Forelimb muscle (tissue), 1 donor: Measurements from ENCODE around the gene HYAL3. TPM values are rescaled to one million over a fixed set of nuclear protein-coding genes. Genes with fewer than 3 reads are reported as not detected.
A peak's percentile ranks its signal among the peaks of the same experiment; 100 is the strongest.

Experiments
- DNase-seq: peaks from one replicate; pipeline ENCODE4 v3.0.0-alpha.2; 2013; ENCODE audit warnings: low read depth
- polyA plus RNA-seq: library from polyadenylated mRNA; unstranded; fragments of 120-200 nt; gene quantifications from one replicate; pipeline ENCODE4 v1.2.1, GENCODE V29; 2013; ENCODE audit not compliant: insufficient read length

HYAL3 gene
- polyA plus RNA-seq, 1 donor, result 2.3 TPM

DNA sequence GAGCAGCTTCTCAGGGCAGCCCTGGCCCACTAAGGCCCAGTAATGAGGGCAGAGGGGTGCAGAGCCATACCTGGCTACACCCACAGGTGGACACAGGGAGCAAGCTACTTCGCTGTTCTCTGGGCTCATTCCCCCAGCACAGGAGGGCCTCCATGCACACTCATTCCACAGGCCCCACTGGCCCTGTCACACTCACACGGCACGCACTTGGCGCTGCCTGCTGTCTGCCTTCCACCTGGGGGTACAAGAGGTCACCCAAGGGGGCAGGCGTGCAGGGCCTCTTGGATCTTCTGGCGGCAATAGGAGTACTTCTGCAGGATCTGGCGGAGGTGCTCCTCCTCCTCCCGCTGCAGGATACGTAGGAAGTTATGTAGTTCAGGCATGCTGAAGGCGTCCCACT lies 31.1 kb upstream of the HYAL3 start:
- DNase-seq, result no peak

DNA sequence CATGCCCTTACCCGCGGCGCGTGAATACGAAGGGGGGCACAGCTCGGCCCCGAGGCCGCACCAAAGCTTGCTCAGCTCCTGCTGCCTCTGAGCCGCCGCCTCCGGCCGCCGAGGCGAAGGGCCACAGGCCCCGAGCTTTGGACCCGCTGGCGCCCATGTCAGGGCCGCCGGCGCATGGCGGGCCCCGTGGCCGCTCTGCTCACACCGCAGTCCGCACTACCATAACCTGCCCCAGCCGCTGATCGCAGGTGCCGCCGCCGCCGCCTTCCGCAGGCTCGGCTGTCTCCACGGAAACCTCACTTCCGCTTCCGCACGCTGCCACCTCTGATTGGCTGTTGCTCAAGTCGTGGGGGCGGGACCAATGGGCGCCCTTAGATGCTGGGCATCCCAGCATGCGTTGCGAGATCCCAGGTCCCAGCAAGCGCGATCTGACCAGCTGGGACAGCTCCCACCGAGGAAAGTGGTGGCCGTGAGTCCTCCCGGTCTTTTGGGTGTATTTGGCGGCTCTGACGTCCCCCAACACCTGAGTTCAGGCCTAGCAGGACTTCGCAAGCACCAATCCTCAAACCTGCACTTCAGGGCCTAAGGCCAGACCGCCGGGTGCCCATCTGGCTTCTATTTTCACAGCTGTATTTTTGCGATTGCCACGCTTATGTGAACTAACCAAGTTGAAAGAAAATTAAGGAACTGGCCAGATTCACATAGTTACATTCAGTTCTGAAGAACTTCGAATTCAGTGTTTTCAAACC lies 28.9 kb upstream of the HYAL3 start, which contains the start of gene TUSC2:
Gene TUSC2, minus strand, starts transcription at position 281 of the 749 bp plus-strand sequence. Its CDS starts 124 bp downstream, at position 157.
- DNase-seq, result peak; percentile 83

DNA sequence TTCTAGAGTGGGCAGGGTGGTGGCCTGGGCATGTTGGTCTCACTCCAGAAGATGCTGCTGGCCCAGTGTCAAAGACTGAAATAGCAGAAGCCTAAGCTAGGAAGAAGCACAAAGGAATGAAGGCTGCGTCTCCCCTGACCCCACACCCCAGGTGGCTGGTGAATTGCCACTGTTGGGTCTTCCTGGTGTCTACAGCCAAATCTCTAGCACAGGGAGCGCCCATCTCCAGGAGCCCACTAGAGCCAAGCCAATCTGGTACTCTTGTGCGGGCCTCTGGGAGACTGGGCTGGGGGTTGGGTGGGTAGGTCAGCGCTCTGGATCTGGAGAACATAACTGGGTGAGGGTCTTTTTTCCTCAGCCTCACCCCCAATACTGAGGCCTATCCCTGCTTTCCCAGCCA lies 27.9 kb upstream of the HYAL3 start:
- no peak for DNase-seq

DNA sequence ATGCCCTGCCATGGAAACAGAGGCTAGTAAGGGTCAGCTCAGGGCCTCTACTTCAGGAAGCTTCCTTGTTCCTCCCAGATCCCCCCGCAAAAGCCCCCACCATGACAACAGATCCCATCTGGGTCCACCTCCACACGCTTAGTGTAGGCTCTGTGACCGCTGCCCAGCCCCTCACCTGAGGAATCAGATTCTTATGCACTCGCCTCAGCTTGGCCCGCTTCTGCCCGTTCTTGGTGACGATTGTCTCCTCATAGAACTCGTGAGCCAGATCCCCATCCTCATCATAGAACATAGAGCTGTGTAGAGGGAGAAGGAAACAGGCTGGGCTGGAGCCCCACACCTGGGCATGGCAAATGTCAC lies 27.0 kb upstream of the HYAL3 start:
- DNase-seq, result no peak

DNA sequence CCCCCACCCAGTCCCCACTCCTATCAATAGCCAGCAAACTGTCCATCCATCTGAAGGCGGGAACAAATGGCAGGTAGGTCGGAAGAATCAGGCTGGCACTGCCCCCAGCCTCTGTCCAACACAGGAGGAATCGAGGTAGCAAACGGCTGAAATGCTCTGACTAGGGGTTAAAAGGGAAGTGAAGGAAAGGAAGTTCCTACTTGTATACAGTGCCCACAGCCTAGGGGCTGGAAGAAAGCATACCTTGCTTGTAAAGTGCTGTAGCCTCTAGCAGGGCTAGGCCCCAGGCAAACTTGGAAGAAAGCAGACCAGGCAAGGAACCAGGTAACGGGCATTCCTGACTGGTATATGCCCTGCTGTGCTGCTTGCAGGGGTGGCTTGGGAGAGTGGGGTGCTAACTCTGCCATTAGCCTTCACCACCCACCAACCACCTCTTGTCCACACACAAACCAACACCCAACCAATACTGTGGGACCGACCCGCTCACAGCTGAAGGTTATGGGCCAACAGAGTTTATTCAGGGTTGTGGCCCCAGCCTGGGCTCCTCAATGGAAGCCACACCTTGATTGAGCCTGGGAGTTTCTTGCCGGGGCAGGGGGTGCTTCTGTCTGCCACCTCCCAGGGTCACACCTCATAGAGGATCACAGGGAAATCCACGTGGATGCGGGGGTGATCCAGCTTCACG lies 26.4 kb upstream of the HYAL3 start:
- DNase-seq, result no peak

DNA sequence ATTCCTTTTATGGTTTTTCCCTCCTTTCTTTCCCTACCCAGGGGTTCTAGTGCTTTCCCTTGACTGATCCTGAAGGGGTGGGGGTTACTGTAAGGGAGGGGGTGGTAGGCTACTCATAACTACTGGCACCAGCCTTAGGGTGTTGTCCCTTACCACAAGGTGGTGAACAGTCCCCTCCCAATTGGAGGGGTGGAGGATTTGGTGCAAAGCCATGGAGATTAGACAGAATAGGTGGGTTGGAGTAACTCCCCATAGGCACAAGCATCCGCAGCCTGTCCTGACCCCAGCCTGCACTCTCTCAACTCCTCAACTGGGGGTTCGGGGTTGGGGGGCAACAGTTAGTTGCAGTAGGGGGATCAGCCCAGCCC lies 25.9 kb upstream of the HYAL3 start:
- DNase-seq, result no peak

DNA sequence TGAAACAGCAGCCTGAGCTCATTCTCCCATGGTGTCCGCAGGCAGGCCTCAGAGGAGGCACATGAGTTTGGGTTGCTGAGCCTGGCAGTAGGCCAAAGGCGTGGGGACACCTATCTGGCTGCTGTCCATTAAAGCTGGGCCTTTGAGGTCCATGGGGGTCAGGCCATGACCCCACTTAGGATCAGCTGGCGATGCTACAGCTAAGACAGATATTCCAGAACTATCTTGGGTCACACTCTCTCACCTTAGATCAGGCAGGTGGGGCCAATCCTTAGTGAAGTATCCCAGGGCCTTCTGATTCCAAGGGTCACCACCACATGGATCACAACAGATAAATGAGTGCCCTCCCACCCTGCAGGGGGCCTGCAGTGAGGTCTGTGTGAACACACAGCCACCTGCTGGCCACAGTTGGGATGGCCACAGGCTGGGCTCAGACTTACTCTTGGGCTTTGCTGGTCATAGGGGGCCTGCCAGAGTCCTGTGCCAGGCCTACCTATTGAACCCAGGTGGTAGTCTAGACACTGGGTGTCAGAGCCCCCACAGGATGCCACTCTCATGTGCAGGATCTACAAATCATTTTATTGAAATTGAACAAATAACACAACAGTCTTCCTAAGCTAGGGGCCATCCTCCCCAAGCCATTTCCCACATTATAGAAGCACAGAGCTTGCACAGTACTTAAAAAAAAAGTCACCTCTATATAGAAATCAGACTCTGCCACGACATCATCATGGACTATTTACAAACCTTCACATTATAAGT lies 25.3 kb upstream of the HYAL3 start:
- no peak for DNase-seq

DNA sequence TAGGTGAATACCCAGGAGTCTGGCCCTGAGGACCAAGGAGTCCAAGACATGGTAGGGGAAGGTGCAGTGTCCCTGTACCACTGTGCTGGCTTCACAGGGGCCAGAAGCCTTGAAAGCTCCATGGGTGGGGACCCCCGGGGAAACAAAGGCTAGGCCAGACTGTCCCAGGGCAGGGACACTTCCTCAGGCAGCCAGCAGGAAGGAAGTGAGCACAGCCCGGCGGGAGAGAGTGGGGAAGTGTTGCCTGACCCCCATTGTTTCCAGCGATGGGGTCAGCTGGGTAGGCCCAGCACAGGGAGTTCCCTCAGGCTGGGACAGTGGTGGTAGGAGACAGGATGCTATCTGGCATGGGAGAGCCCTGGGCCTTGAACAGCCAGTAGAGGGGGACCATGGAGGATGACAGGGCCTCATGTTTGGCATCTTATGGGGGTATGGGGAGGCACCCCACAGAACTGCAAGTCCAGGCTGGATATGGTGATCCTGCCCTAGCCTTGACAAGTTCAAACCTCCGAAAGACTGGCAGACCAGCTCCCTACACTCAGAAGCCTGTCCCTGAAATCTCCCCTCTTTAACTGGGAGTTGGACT lies 24.5 kb upstream of the HYAL3 start:
- DNase-seq, result no peak

DNA sequence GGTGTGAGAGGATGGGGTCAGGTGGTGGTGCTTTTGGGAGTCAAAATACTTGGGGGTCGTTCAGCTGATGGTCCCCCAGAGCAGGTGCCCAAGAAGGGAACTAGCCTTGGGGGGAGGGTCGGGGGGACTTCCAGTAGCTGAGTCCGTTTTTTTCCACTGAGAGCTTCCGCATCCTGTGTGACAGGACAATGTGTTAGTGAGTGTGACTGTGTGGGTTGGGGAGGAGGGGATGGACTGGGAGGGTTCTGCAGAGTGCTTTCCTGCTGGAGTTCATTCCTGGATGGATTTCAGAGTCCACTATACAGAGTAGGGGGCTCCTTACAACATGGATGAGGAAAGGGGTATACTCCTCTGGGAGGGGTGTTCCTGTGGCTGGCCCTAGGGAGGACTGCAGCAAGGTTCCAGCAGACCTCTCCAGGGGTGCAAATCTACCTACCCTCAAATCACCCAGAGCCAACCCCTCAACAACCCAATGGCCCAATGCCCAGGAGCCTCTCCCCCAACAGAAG lies 23.9 kb upstream of the HYAL3 start:
- no peak for DNase-seq

DNA sequence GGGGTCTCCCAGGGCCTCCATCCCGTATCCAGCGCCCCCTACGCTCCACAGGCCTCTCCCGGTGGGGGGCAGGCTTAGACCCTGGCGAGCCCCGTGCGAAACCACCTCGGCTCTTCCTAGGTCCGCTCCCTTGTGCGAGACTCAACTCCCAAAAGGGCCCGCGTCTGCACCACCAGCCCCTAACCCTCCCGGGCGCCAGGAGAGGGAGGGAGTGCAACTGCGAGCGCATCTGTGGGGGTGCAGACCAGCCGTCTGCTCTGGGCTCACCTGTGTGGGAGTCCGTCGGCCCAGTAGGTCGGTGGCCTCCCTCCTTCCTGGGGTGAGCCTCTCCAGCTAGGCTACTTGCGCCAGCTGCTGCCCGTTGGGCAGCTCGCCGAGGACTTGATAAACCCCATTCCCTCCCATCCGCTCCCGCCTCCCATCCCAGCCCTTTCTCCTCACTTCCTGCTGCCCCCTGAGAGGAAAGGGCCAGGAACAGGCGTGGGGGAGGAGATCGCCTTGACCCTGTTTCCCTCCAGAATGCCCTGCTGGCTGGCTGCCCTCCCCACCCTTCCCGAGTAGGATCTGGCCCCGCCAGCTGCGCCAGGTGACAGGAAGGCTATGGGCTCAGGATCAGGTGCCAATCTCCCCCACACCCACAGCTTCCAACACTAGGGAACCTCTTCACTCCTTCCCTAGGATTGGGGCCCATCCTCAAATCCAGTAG lies 23.3 kb upstream of the HYAL3 start, which contains the start of gene HYAL2:
Gene HYAL2, minus strand, starts transcription at position 360 of the 706 bp plus-strand sequence. CDS start 2,256 bp downstream, outside the sequence.
- DNase-seq, result no peak

DNA sequence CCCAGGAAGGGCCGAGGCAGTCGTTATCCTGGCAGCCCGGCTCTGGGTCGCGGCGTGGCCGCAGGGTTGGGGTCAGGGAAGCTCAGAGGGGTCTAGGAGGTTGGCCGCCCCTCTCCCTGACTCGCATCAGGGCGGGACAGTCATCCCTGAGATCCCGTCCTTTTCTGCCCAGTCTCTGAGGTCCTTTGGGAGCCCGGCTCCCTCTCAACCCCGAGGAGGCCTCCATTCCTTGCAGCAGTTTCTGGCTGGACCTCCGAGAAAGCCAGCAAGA lies 22.8 kb upstream of the HYAL3 start:
- no peak for DNase-seq

DNA sequence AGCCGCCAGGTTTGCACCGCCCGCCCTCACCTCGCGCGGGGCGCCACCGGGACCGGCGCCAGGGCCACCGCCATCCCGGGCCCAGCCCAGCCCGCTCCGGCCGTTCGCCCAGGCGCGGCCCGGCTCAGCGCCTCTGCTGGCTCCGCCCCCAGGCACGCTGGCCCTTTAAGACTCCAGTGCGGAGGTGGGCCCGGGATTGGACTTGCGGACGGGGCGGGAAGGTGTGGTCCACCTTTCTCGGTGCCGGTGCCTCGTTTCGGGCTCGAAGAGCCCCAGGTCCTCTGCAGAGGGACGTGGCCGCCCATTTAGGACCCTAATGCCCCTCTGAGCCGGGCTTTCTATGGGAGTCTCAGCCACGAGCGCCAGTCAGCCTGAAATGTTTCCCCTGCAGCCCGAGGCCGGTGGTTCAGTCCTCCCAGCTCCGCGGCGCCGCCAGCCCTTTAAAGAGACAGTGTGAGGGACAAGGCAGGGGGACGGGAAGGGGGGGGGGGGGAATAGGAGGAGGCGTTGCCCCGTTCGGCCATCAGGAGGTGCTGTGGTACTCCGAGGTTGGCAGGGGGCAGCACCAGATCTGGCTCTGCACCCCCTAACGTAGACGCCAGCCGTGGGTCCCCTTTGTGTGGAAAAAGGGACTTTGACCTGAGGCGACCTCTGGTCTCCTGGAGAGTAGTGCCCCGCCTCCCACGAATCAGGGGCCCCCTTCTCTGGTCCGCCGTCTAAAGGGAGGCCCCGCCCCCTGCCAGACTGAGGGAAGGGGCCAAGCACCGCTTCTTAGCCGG lies 22.3 kb upstream of the HYAL3 start:
- no peak for DNase-seq

DNA sequence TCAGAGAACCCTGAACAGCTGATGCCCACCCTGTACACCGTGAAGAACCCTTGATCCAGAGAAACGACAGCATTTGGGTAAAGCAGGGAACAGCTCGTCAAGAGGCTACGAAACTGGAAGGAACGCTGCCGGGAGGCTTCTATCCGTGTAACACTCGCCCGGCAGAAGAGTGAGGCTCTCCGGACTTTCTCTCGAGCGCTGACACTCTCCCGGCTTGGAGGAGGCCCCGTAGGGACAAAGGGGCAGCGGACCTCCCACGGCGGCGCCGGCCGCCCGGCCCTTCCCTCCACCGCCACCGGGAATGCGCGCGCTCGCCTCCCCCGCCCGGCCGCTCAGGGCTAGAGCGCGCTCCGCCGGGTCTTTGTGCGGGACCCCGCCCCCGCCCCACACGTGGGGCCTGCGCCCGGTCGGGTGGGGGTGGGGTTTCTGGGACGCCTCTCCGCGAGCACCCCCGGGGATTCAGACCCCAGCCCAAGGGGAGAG lies 21.7 kb upstream of the HYAL3 start:
- DNase-seq, result no peak

DNA sequence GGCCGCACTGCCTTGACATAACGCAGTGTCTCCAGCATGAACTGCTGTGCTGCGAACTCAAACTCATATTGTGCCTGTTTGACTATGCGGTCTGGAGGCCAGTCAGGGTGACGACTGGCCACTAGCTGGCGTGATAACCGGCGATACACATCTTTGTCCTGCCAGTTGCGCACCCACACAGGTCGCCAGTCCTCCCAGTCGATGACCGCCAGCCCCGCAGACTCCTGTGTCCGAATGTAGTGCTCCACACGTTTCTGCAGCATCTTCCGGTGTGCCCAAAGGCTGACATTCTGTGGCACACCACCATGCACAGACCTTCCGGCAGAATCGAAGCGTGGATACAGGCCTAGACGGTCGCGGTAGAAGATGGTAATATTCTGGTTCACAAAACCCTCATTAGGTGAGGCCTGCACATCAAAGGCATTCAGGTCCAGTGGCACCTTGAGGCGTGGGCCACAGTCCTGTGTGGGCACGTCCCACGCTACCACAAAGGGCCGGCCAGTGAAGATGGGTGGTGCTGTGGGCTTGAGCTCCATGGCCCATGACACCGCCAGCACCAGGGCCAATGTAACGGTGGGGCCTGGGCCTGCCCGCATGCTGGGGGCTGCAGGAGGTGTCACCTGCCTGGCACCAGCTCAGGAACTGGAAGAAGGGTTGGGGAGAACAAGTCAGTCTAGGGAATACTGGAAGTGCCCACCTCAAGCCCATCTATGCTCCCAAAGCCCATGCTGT lies 20.9 kb upstream of the HYAL3 start:
- DNase-seq, result no peak

DNA sequence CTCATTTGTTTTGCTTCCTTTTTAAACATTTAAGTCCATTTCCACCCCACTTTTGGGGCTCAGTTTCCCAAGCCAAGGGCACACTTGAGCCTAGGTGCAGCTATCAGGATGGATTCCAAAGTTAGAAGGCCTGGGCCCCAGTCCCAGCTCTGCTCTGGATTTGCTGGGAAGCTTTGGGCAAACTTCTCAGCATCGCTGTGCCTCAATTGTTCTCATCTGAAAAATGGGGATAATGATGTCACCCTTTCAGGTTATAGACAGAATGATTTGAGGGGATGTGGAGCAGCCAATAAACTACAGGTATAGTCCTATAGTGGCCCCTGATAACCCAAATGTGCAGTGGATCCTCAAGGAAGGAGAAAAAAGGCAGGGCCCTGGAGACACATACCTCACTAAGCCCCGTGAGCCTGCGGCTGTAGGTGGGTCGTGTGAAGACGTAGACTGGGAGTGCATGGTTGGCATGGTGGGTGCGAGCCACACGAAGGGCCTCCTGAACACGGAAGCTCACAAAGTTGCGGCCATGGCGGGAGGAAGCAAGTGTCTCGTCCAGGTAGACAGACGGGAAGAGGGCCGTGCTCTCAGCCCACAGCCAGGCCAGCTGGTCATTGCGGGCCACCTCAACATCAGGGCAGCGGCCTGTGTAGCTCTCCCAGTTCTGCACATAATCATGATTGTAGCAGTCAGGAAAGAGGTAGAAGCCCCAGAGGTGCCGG lies 20.1 kb upstream of the HYAL3 start:
- DNase-seq, result no peak

DNA sequence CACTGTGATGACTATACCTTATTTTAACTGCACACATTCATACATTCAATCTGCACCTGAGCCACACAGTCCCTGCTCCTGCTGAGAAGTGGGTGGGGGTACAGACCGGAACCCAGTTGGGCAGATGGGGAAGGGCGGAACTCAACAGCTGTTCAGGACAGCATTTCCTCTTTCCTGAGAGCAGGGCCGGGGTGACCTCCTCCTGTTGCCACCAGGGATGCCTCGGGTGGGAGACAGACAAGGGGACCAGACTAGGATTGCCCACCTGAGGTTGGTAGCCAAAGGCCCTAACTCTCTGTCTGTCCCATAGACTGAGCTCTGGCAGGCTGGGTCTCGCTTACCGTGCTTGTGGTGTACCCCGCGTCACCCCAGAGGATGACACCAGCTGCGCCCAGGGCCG lies 19.4 kb upstream of the HYAL3 start:
- DNase-seq, result no peak

DNA sequence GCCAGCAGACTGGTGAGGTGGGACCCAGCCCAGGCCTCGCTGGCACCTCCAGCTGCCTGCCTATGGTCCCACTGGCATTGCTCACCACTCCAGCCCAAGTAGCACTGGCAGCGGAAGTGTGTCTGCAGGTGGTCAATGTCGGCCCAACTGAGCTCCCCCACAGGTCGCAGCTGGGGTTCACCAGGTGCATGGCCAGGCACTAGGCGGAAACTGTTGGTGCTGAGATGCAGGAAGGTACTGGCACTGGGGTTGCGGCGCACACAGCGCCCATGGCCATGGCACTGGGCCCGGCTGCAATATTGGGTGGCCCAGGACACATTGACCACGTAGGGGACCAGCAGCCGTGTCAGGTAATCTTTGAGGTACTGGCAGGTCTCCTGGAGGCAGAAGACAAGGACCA lies 19.0 kb upstream of the HYAL3 start:
- no peak for DNase-seq

DNA sequence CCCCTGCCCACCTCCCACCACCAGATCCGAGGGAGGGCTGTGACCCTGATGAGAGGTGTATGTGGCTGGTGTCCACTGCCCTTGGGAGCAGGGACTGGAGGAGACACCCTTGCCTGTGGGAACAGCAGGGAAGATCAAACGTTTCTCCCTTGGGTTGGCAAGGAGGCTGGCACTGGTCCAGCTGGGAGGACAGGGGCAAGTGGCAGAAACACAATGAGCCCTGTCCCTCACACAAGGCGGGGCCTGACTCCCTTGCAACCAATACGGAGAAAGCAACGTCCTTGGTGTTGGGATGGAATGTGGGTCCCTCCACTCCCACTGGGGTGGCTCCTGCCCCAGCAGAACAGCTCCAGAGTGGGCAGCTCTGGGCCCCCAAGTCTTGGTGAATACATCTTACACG lies 18.1 kb upstream of the HYAL3 start:
- no peak for DNase-seq

DNA sequence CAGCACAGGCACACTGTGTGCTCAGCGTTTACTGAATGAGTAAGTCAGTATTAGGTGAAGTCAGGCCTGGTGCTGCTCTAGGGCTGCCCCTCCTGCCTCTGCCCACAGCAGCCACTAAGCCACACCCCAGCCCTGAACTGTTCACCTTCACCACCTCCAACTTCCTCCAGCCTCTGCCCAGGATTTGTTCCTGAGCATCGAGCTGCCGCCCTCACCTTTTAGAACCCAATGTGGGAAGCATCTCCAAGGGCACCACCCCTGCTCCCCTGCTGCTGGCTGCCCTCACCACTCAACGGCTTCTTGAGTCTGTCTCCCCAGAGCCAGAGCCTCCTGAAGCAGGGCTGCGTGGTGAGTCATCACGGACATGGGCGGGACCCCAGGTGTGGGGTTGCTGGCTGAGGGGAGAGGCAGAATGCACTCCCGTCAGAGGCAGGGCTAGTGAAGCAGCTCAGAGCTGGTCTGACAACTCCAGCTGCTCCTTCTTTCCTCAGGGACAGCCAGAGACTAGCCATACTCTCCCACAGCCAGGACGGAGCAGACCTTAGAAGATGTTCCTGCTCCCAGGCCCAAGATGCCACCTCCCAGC lies 17.5 kb upstream of the HYAL3 start:
- no peak for DNase-seq
